Left lung (tissue), 10 donors: Measurements from ENCODE around the gene CCDC71. TPM values are rescaled to one million over a fixed set of nuclear protein-coding genes. Genes with fewer than 3 reads are reported as not detected.

Source experiments
- ATAC-seq: fragments of 200-7000 bp; cut with Tn5 transposase; one replicate; pipeline ENCODE4 v1.9.1; 2020; ENCODE audit warnings: moderate library complexity
- DNase-seq, 4 donors: peaks; one replicate each; pipeline ENCODE4 v3.0.0-alpha.2; 2013 to 2020
- H3K27ac ChIP-seq, 2 donors: fragments of 200-600 bp; sonication (generic) in 1 of 2; one replicate each; pipeline versions ENCODE4 v1.5.0 to v1.8.0; 2020 to 2021
- H3K27me3 ChIP-seq, 2 donors: fragments of 200-600 bp; sonication (generic) in 1 of 2; one replicate each; pipeline versions ENCODE4 v1.5.0 to v1.8.0; 2020 to 2021
- H3K36me3 ChIP-seq, 2 donors: fragments of 200-600 bp; sonication (generic) in 1 of 2; one replicate each; pipeline versions ENCODE4 v1.5.0 to v1.8.0; 2020 to 2021
- H3K4me1 ChIP-seq, 2 donors: fragments of 200-600 bp; one replicate each; pipeline ENCODE4 v1.8.0; 2021
- H3K4me3 ChIP-seq, 2 donors: fragments of 200-600 bp; sonication (generic) in 1 of 2; one replicate each; pipeline versions ENCODE4 v1.5.0 to v1.8.0; 2020 to 2021; ENCODE audit warnings: mild to moderate bottlenecking in 1 of 2
- H3K9me3 ChIP-seq, 2 donors: fragments of 200-600 bp; sonication (generic) in 1 of 2; one replicate each; pipeline versions ENCODE4 v1.5.0 to v1.8.0; 2020 to 2021
- CTCF ChIP-seq, 2 donors: fragments of 200-600 bp; sonication (generic) in 1 of 2; IDR thresholded peaks; one replicate each; pipeline versions ENCODE4 v1.5.0 to v1.8.0; 2021; ENCODE audit warnings: antibody characterized with exemption in 2 of 2
- intact Hi-C, 2 donors: fragments of 100-400 bp; cut with DNase I; formaldehyde crosslinking; loops; one replicate each; pipeline versions ENCODE4 v1.11.2 to v1.14.2; 2022
- polyA plus RNA-seq, 6 donors: library from polyadenylated mRNA; unstranded; fragments of 120-200 nt; gene quantifications; one replicate each; pipeline ENCODE4 v1.2.1, GENCODE V29; 2013; ENCODE audit not compliant: insufficient read length in 6 of 6
- total RNA-seq, 2 donors: library from RNA; stranded (reverse); fragmentation: NEBNext Ultra II Directional; extraction: Animal tissue kit (Norgen Biotek cat#: 25700); gene quantifications; one replicate each; pipeline ENCODE4 v1.2.1, GENCODE V29; 2021
- donor health status: DM: no; HTN: yes; CAD: no.
- donor health status: DM: no; HTN: no; CAD: no.

CCDC71 gene
- total and polyA plus RNA-seq, 8 donors = 15.8 to 24.9 (median 20.5) TPM

- H3K27me3 ChIP-seq = no peaks in the 10 kb centered on the region
- H3K4me3 ChIP-seq = no peak overlapping the region
- TF ChIP-seq CTCF (IDR thresholded peaks at IDR 0.05) = no peak
- intact Hi-C loops = no loop called here
- no peak for DNase-seq
- H3K4me1 ChIP-seq = no peaks in the 10 kb centered on the region
- H3K9me3 ChIP-seq = no peaks in the 10 kb centered on the region
- H3K36me3 ChIP-seq = no peaks in the 10 kb centered on the region
- H3K27ac ChIP-seq = no peak overlapping the region
- no peak for ATAC-seq
Observed at GRCh38 chr3:49151610-49152009, 14.5 kb downstream of the CCDC71 start.

GRCh38 chr3:49148159-49148558 is 18.0 kb downstream of the CCDC71 start:
- Histone ChIP-seq H3K9me3 (no peaks in the 10 kb centered on the region), H3K36me3 (no peaks in the 10 kb centered on the region), H3K27ac (no peak overlapping the region), H3K27me3 (no peaks in the 10 kb centered on the region), H3K4me1 (no peaks in the 10 kb centered on the region), H3K4me3 (no peak overlapping the region)
- TF ChIP-seq CTCF (IDR thresholded peaks at IDR 0.05) = no peak
- DNase-seq (no peak), ATAC-seq (no peak)
- intact Hi-C loops = no loop called here

- no peak for TF ChIP-seq CTCF (IDR thresholded peaks at IDR 0.05)
- intact Hi-C loops = no loop called here
- H3K4me1 ChIP-seq = no peaks in the 10 kb centered on the region
- no peak overlapping the region for H3K27ac ChIP-seq
- ATAC-seq (no peak), DNase-seq (no peak)
- peaks cover 0 to 6% of the 10 kb centered on the region in 2 donors for H3K9me3 ChIP-seq
- no peak overlapping the region for H3K4me3 ChIP-seq
- H3K36me3 ChIP-seq = no peaks in the 10 kb centered on the region
- H3K27me3 ChIP-seq = no peaks in the 10 kb centered on the region
Observed at GRCh38 chr3:49140080-49140479, 26.1 kb downstream of the CCDC71 start.

- H3K4me3 ChIP-seq = no peak overlapping the region
- H3K27me3 ChIP-seq = no peaks in the 10 kb centered on the region
- no peak overlapping the region for H3K27ac ChIP-seq
- H3K36me3 ChIP-seq = peaks cover 0 to 5% of the 10 kb centered on the region in 2 donors
- no peaks in the 10 kb centered on the region for H3K9me3 ChIP-seq
- no peak for DNase-seq
- ATAC-seq = no peak
- intact Hi-C loops = no loop called here
- peaks cover 10 to 19% of the 10 kb centered on the region in 2 donors for H3K4me1 ChIP-seq
- no peak for TF ChIP-seq CTCF (IDR thresholded peaks at IDR 0.05)
Observed at GRCh38 chr3:49135499-49135898, 30.6 kb downstream of the CCDC71 start.

- Histone ChIP-seq H3K4me1 (peaks cover 10 to 22% of the 10 kb centered on the region in 2 donors), H3K9me3 (no peaks in the 10 kb centered on the region), H3K27ac (peak overlapping the region in 1 of 2 donors; percentile 82), H3K36me3 (peaks cover 0 to 14% of the 10 kb centered on the region in 2 donors), H3K27me3 (no peaks in the 10 kb centered on the region), H3K4me3 (peak overlapping the region in 1 of 2 donors; percentile 73)
- intact Hi-C loops = no loop called here
- DNase-seq = no peak
- no peak for TF ChIP-seq CTCF (IDR thresholded peaks at IDR 0.05)
- ATAC-seq = no peak
Observed at GRCh38 chr3:49134471-49135265, 31.5 kb downstream of the CCDC71 start.
